GM21619 (cell line): ENCODE results near the gene KRT7.

Experiments used
- ATAC-seq: cut with Tn5 transposase; IDR thresholded peaks from one replicate; pipeline ENCODE4 v1.9.1; 2021; ENCODE audit not compliant: unreplicated experiment

Gene KRT7

GRCh38 chr12:52199294-52199919 lies 33.6 kb upstream of the KRT7 start:
- ATAC-seq = no peak

- ATAC-seq = no peak
Measured at GRCh38 chr12:52200086-52200780, 32.8 kb upstream of the KRT7 start.

- ATAC-seq = no peak
Measured at GRCh38 chr12:52200781-52201450, 32.1 kb upstream of the KRT7 start.

GRCh38 chr12:52201451-52201839 lies 31.6 kb upstream of the KRT7 start:
- no peak for ATAC-seq

- ATAC-seq = no peak
Measured at GRCh38 chr12:52202361-52203078, 30.5 kb upstream of the KRT7 start.

- no peak for ATAC-seq
Measured at GRCh38 chr12:52203079-52203921, 29.7 kb upstream of the KRT7 start.

GRCh38 chr12:52204095-52204930 lies 28.7 kb upstream of the KRT7 start:
- no peak for ATAC-seq

- no peak for ATAC-seq
Measured at GRCh38 chr12:52204931-52205505, 28.0 kb upstream of the KRT7 start.

- no peak for ATAC-seq
Measured at GRCh38 chr12:52205612-52206303, 27.3 kb upstream of the KRT7 start.

- ATAC-seq = no peak
Measured at GRCh38 chr12:52206304-52207040, 26.6 kb upstream of the KRT7 start.

- no peak for ATAC-seq
Measured at GRCh38 chr12:52207106-52207505, 25.9 kb upstream of the KRT7 start.

GRCh38 chr12:52207895-52208294 lies 25.1 kb upstream of the KRT7 start:
- ATAC-seq = no peak

- no peak for ATAC-seq
Measured at GRCh38 chr12:52208424-52209165, 24.4 kb upstream of the KRT7 start.

- ATAC-seq = no peak
Measured at GRCh38 chr12:52209321-52209720, 23.7 kb upstream of the KRT7 start.

GRCh38 chr12:52210186-52210924 lies 22.7 kb upstream of the KRT7 start:
- ATAC-seq = no peak

GRCh38 chr12:52210925-52211650 lies 22.0 kb upstream of the KRT7 start:
- no peak for ATAC-seq
